Prostate gland (tissue), 2 donors: ENCODE results near the gene IKZF1.

Experiments
- POLR2A ChIP-seq: fragments of 450-650 bp; IDR thresholded peaks from one replicate; pipeline ENCODE4 v1.6.1; 2016; ENCODE audit warnings: antibody characterized with exemption, mild to moderate bottlenecking
- POLR2AphosphoS5 ChIP-seq: sonication (generic); formaldehyde crosslinking; IDR thresholded peaks from one replicate; pipeline ENCODE4 v1.6.1; 2017; ENCODE audit warnings: antibody characterized with exemption
- TF ChIP-seq, protein P1 (sequence below), 4 experiments: fragments of 200-600 bp in 2 of 4; fragments of 450-650 bp in 2 of 4; sonication (generic) in 2 of 4; IDR thresholded peaks; 1 replicate in 3 of 4; 2 replicates in 1 of 4; pipeline ENCODE4 v1.5.1; 2016 to 2019; ENCODE audit warnings: antibody characterized with exemption in 4 of 4, mild to moderate bottlenecking in 2 of 4, moderate library complexity in 2 of 4

GRCh38 chr7:50352282-50352681 lies 47.8 kb downstream of the IKZF1 start:
- TF ChIP-seq, protein P1, sequence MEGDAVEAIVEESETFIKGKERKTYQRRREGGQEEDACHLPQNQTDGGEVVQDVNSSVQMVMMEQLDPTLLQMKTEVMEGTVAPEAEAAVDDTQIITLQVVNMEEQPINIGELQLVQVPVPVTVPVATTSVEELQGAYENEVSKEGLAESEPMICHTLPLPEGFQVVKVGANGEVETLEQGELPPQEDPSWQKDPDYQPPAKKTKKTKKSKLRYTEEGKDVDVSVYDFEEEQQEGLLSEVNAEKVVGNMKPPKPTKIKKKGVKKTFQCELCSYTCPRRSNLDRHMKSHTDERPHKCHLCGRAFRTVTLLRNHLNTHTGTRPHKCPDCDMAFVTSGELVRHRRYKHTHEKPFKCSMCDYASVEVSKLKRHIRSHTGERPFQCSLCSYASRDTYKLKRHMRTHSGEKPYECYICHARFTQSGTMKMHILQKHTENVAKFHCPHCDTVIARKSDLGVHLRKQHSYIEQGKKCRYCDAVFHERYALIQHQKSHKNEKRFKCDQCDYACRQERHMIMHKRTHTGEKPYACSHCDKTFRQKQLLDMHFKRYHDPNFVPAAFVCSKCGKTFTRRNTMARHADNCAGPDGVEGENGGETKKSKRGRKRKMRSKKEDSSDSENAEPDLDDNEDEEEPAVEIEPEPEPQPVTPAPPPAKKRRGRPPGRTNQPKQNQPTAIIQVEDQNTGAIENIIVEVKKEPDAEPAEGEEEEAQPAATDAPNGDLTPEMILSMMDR (IDR thresholded peaks at IDR 0.05), result no peak
- no peak for TF ChIP-seq POLR2AphosphoS5
- no peak for TF ChIP-seq POLR2A
